Bronchial epithelial cell (primary cell): ENCODE results near the gene VASN. TPM values are rescaled to one million over a fixed set of nuclear protein-coding genes. Genes with fewer than 3 reads are reported as not detected.
"Not testable (repeated sequence)": the region's sequence is repeated elsewhere in the genome, so short reads cannot be mapped to it uniquely, and the experiment has no call there.

Experiments used
- DNase-seq: peaks from one replicate; pipeline ENCODE4 v3.0.0-alpha.2; 2010; ENCODE audit warnings: low read depth
- FAIRE-seq: peaks from 2 replicates; lab custom pipeline; 2011; peaks lifted over from hg19 to GRCh38; lab: Jason Lieb, UNC
- H3K27me3 ChIP-seq: 2 replicates; pipeline ENCODE4 v1.5.1; 2011; ENCODE audit warnings: low read length; ENCODE audit not compliant: control insufficient read depth, insufficient read depth
- H3K36me3 ChIP-seq: 2 replicates; pipeline ENCODE4 v1.5.1; 2011; ENCODE audit warnings: low read length; ENCODE audit not compliant: control insufficient read depth, insufficient read depth
- H3K4me3 ChIP-seq: 2 replicates; pipeline ENCODE4 v1.5.1; 2011; ENCODE audit warnings: mild to moderate bottlenecking, low read depth, low read length, control low read depth
- total RNA-seq: library from RNA; depleted of rRNA; stranded (reverse); fragments of >200 nt; gene quantifications from 2 replicates; pipeline ENCODE4 v1.2.1, GENCODE V29; 2014
- TF ChIP-seq, protein P1 (sequence below): IDR thresholded peaks from 2 replicates; pipeline ENCODE4 v1.5.1; 2011; ENCODE audit warnings: mild to moderate bottlenecking, moderate library complexity, low read length, control low read depth, inconsistent platforms; ENCODE audit not compliant: insufficient read depth, severe bottlenecking

Gene VASN
- total RNA-seq, 1 donor from 2014 or later = 6.6 TPM

DNA sequence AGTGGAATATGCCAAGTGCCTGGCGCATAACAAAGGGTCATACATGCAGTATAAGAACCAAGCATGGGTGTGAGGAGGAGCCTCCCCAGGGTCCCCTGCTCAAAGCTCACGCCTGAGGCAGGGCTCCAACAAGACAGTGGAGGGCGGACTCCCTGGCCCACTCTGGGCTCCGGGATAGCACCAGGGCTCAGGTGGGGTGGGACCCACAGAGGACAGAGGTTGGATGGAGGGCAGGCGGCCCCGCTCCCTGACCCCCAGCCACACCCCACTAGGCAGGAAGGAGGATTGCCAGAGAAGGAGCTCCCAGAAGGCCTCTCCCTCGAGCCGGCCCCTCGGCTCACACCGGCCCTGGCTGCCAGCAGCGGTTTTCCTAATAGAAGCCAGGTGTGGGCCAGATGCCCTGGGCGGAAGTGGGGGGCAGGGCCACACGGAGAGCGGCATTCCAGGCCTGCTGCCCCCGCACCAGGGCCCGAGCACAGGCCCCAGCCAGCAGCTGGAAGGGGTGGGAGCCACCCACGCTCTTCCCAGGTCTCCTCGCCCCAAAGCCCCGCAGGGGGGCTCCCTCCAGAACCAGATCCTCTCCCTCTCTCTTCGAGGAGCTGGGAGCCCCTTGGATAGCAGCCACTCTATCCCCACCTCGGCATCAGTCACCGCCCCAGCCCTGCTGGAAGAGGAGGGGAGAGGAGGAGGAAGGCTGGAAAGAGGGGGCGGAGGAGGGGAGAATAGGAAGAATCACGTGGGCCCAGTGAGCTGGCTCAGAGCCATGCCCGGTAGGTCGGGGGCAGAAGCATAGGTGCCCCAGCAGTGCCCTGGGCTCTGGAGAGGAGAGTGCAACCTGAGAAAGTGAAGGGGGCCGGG lies 21.0 kb downstream of the VASN start:
- FAIRE-seq = no peak
- Histone ChIP-seq H3K36me3 (peaks cover 10% of the 10 kb centered on the region), H3K27me3 (no peaks in the 10 kb centered on the region), H3K4me3 (no peak overlapping the region)
- TF ChIP-seq, protein P1, sequence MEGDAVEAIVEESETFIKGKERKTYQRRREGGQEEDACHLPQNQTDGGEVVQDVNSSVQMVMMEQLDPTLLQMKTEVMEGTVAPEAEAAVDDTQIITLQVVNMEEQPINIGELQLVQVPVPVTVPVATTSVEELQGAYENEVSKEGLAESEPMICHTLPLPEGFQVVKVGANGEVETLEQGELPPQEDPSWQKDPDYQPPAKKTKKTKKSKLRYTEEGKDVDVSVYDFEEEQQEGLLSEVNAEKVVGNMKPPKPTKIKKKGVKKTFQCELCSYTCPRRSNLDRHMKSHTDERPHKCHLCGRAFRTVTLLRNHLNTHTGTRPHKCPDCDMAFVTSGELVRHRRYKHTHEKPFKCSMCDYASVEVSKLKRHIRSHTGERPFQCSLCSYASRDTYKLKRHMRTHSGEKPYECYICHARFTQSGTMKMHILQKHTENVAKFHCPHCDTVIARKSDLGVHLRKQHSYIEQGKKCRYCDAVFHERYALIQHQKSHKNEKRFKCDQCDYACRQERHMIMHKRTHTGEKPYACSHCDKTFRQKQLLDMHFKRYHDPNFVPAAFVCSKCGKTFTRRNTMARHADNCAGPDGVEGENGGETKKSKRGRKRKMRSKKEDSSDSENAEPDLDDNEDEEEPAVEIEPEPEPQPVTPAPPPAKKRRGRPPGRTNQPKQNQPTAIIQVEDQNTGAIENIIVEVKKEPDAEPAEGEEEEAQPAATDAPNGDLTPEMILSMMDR = no peak
- peak; percentile 62 for DNase-seq

DNA sequence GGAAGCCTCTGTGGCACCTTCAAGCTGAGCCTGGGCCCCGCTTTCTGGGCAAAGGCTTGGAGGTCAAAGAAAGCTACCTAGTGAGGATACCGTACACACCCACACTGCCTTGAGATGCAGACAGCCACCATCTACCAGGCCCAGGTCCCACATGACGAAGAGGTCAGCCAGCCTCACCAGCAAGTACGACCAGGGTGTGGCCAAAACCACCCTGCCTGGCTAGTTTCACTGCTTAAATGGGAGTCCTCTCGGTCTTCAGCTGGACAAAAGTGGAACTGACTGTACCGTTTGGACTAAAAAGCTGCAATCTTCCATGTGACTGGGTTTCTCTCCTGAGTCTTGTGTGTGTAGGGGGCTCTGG lies 21.6 kb downstream of the VASN start:
- peak; percentile 72 for DNase-seq
- H3K36me3 ChIP-seq = peaks cover 7% of the 10 kb centered on the region
- H3K27me3 ChIP-seq = no peaks in the 10 kb centered on the region
- TF ChIP-seq, protein P1 = no peak
- H3K4me3 ChIP-seq = no peak overlapping the region
- peak; percentile 93 for FAIRE-seq

DNA sequence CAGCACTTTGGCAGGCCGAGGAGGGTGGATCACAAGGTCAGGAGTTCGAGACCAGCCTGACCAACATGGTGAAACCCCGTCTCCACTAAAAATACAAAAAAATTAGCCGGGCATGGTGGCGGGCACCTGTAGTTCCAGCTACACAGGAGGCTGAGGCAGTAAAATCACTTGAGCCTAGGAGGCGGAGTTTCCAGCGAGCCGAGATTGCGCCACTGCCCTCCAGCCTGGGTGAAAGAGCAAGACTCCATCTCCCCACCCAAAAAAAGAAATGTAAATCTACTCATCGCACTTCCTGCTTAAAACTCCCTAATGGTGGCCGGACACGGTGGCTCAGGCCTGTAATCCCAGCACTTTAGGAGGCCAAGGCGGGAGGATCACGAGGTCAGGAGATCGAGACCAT lies 22.2 kb downstream of the VASN start:
- not testable (repeated sequence) for FAIRE-seq, DNase-seq, H3K27me3 ChIP-seq, H3K36me3 ChIP-seq, H3K4me3 ChIP-seq

DNA sequence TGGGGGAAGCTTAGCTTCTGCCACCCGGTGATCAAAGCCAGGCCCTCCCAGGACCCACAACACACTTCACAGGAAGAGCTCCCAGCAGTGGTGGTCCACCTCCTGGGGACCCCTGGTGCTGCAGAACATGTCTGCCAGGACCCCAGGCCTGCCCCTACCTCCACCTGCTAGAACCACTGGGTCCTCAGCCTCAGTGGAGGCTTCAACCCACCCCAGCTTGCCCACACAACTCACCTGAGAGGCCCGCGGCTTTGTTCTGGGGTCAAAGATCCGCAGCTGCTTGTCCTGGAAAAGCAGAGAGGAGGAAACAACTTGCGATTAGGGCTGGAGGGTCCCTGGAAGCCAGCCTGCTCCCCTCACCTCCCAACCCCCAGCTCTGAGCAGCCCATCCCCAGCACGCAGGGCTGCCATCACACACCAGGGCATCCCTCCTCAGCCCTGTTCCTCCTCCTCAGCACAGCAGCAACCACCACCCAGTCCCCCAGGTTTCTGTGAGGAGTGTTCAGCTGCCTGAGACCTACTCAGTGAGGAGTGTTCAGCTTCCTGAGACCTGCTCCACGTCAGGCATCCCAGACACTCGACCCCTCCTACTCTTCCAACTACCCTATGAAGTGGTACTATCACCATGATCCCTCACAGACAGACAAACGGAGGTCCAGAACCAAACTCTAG lies 23.5 kb downstream of the VASN start:
- no peaks in the 10 kb centered on the region for H3K27me3 ChIP-seq
- H3K36me3 ChIP-seq = peaks cover 5% of the 10 kb centered on the region
- FAIRE-seq = no peak
- TF ChIP-seq, protein P1 = no peak
- DNase-seq = no peak
- H3K4me3 ChIP-seq = no peak overlapping the region

DNA sequence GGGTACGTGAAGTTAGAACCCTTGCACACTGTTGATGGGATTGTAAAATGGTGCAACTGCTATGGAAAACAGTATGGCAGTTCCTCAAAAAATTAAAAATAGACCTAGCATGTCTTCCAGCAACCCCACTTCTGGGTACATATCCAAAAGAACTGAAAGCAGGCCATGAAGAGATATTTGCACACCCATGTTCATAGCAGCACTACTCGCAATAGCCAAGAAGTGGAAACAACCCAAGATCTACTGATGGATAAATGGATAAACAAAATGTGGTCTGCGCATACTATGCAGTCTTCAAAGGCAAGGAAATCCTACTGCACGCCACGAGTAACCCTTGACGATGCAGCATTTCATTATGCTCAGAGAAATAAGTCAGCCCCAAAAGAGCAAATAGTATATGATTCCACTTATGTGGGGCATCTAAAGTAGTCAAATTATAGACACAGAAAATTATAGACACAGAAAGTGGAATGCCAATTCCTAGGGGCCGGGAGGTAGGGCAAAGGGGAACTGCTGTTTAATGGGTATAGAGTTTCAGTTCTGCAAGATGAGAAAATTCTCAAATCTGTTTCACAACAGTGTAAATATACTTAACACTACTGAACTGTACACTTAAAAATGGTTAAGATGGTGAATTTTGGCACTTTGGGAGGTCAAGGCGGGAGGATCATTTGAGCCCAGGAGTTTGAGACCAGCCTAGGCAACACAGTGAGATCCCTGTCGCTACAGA lies 27.5 kb downstream of the VASN start:
- no peaks in the 10 kb centered on the region for H3K27me3 ChIP-seq
- FAIRE-seq (no peak), DNase-seq (no peak)
- TF ChIP-seq, protein P1 = no peak
- peaks cover 9% of the 10 kb centered on the region for H3K36me3 ChIP-seq
- H3K4me3 ChIP-seq = no peak overlapping the region

DNA sequence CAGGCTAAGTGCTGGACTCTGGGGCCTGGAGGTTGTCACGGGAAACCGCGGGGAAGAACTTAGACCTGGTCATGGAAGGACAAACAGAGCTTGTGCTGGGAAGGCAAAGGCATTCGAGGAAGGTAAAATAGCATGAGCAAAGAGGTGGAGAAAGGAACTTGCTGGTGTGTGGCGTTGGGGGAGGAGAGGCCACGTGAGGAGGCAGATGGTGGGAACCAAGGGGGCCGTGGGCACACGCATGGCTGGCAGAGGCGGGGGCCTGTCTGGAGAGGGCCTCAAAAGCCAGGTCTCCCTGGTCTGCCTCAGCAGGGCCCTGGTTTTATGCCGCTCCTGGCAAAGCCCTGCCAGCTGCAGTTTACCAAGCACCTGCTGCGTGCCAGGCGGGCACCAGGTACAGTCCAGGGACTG lies 29.4 kb downstream of the VASN start:
- Histone ChIP-seq H3K36me3 (peaks cover 10% of the 10 kb centered on the region), H3K4me3 (no peak overlapping the region), H3K27me3 (no peaks in the 10 kb centered on the region)
- TF ChIP-seq, protein P1 = no peak
- no peak for DNase-seq
- FAIRE-seq = no peak
